ENCODE data around the gene LRRC38. TPM values are rescaled to one million over a fixed set of nuclear protein-coding genes. Genes with fewer than 3 reads are reported as not detected.

Gene LRRC38
- total RNA-seq, 2 donors from 2014 or later: not detected

- Histone ChIP-seq H3K27me3 (no peaks in the 10 kb centered on the region), H3K9me3 (no peaks in the 10 kb centered on the region), H3K4me1 (peaks cover 11% of the 10 kb centered on the region), H3K36me3 (replicated peaks in 1 of 2; ENCODE audit: insufficient read depth in 1 of 2, low read depth in 2 of 2) (no peaks in the 10 kb centered on the region), H3K4me3 (no peak overlapping the region), H3K27ac (no peak overlapping the region)
- ATAC-seq: no peak
- DNase-seq: no peak
- 56 to 61% methylated on average over 5 of the region's 5 CpGs for WGBS, 2 donors
- intact Hi-C loops (cut with DNase I): no loop called here
- no peak for TF ChIP-seq POLR2A (IDR thresholded peaks at IDR 0.05)
- TF ChIP-seq, protein P1, sequence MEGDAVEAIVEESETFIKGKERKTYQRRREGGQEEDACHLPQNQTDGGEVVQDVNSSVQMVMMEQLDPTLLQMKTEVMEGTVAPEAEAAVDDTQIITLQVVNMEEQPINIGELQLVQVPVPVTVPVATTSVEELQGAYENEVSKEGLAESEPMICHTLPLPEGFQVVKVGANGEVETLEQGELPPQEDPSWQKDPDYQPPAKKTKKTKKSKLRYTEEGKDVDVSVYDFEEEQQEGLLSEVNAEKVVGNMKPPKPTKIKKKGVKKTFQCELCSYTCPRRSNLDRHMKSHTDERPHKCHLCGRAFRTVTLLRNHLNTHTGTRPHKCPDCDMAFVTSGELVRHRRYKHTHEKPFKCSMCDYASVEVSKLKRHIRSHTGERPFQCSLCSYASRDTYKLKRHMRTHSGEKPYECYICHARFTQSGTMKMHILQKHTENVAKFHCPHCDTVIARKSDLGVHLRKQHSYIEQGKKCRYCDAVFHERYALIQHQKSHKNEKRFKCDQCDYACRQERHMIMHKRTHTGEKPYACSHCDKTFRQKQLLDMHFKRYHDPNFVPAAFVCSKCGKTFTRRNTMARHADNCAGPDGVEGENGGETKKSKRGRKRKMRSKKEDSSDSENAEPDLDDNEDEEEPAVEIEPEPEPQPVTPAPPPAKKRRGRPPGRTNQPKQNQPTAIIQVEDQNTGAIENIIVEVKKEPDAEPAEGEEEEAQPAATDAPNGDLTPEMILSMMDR (IDR thresholded peaks at IDR 0.05): no peak
Measured at GRCh38 chr1:13544221-13544556, 30.4 kb upstream of the LRRC38 start.

- ATAC-seq (peak; percentile 84), DNase-seq (peak; percentile 34 to 57 (median 46))
- Histone ChIP-seq H3K9me3 (no peaks in the 10 kb centered on the region), H3K4me1 (peaks cover 11% of the 10 kb centered on the region), H3K4me3 (no peak overlapping the region), H3K27ac (peak overlapping the region in 1 of 4 donors; percentile 27), H3K27me3 (no peaks in the 10 kb centered on the region), H3K36me3 (replicated peaks in 1 of 2; ENCODE audit: insufficient read depth in 1 of 2, low read depth in 2 of 2) (no peaks in the 10 kb centered on the region)
- TF ChIP-seq, protein P1 (IDR thresholded peaks at IDR 0.05): peak in 5 of 7 experiments; percentile 43 to 62 (median 48)
- TF ChIP-seq POLR2A (IDR thresholded peaks at IDR 0.05): no peak
- intact Hi-C loops (cut with DNase I): no loop called here
- 25 to 37% methylated on average over 18 to 20 of the region's 20 CpGs for WGBS, 2 donors
Measured at GRCh38 chr1:13543451-13544220, 29.8 kb upstream of the LRRC38 start.

- intact Hi-C loops (cut with DNase I): no loop called here
- no peak overlapping the region for H3K27ac ChIP-seq
- peaks cover 11% of the 10 kb centered on the region for H3K4me1 ChIP-seq
- H3K4me3 ChIP-seq: no peak overlapping the region
- H3K9me3 ChIP-seq: no peaks in the 10 kb centered on the region
- TF ChIP-seq, protein P1 (IDR thresholded peaks at IDR 0.05): no peak
- no peak for TF ChIP-seq POLR2A (IDR thresholded peaks at IDR 0.05)
- DNase-seq: no peak
- ATAC-seq: no peak
- WGBS, 2 donors: 69 to 80% methylated on average over 13 of the region's 13 CpGs
- no peaks in the 10 kb centered on the region for H3K36me3 ChIP-seq (replicated peaks in 1 of 2; ENCODE audit: insufficient read depth in 1 of 2, low read depth in 2 of 2)
- H3K27me3 ChIP-seq: no peaks in the 10 kb centered on the region
Measured at GRCh38 chr1:13541435-13542215, 27.8 kb upstream of the LRRC38 start.

DNA sequence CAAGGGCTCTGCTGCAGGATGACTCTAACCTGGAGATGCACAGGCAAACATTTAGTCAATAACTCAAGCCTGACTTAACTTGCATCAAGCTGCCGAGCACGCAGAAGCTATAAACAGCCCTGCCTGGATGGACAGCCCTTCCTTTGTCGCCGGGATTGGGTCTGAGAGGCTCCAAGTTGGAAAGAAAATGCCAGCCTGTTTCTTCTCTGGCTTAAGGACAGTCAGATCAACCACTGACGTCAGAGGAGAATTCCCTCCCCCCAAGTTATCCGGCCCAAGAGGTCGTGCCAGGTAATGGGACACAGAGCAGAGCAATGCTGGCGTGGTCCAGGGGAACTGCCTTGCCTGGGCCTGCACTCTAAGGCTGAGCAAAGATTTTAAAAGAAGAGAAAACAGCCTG lies 27.1 kb upstream of the LRRC38 start:
- H3K4me1 ChIP-seq: peaks cover 11% of the 10 kb centered on the region
- H3K36me3 ChIP-seq (replicated peaks in 1 of 2; ENCODE audit: insufficient read depth in 1 of 2, low read depth in 2 of 2): no peaks in the 10 kb centered on the region
- intact Hi-C loops (cut with DNase I): no loop called here
- H3K27ac ChIP-seq: no peak overlapping the region
- no peak for DNase-seq
- WGBS, 2 donors: 63 to 64% methylated on average over 4 to 8 of the region's 8 CpGs
- TF ChIP-seq POLR2A (IDR thresholded peaks at IDR 0.05): no peak
- TF ChIP-seq, protein P1 (IDR thresholded peaks at IDR 0.05): no peak
- no peak overlapping the region for H3K4me3 ChIP-seq
- no peak for ATAC-seq
- no peaks in the 10 kb centered on the region for H3K9me3 ChIP-seq
- H3K27me3 ChIP-seq: no peaks in the 10 kb centered on the region
